Astrocyte (in vitro differentiated cells and primary cell): ENCODE data around the gene CPNE6. TPM values are rescaled to one million over a fixed set of nuclear protein-coding genes. Genes with fewer than 3 reads are reported as not detected.

ENCODE experiments used
- DNase-seq: peaks from one replicate; pipeline ENCODE4 v3.0.0-alpha.2; 2010; ENCODE audit warnings: low read depth
- FAIRE-seq: peaks from 2 replicates; lab custom pipeline; 2011; peaks lifted over from hg19 to GRCh38; lab: Jason Lieb, UNC
- H2AFZ ChIP-seq: 2 replicates; pipeline ENCODE4 v1.6.0; 2012; ENCODE audit warnings: low read depth, low read length, inconsistent platforms
- H3K27ac ChIP-seq: 2 replicates; pipeline ENCODE4 v1.5.1; 2011; ENCODE audit warnings: low read depth, low read length, inconsistent platforms
- H3K27me3 ChIP-seq: 2 replicates; pipeline ENCODE4 v1.6.0; 2011; ENCODE audit warnings: low read length, inconsistent platforms; ENCODE audit not compliant: insufficient read depth
- H3K36me3 ChIP-seq: 2 replicates; pipeline ENCODE4 v1.5.1; 2011; ENCODE audit warnings: low read length, inconsistent platforms; ENCODE audit not compliant: insufficient read depth
- H3K4me1 ChIP-seq: 2 replicates; pipeline ENCODE4 v1.5.1; 2011; ENCODE audit warnings: low read length, inconsistent platforms; ENCODE audit not compliant: insufficient read depth
- H3K4me2 ChIP-seq: 2 replicates; pipeline ENCODE4 v1.6.0; 2012; ENCODE audit warnings: low read length, inconsistent platforms
- H3K4me3 ChIP-seq: 2 replicates; pipeline ENCODE4 v1.5.1; 2011; ENCODE audit warnings: low read depth, mild to moderate bottlenecking, low read length, inconsistent platforms; ENCODE audit not compliant: insufficient read depth
- H3K79me2 ChIP-seq: 2 replicates; pipeline ENCODE4 v1.6.0; 2012; ENCODE audit warnings: mild to moderate bottlenecking, low read length, inconsistent platforms; ENCODE audit not compliant: insufficient read depth
- H3K9ac ChIP-seq: 2 replicates; pipeline ENCODE4 v1.6.0; 2012; ENCODE audit warnings: mild to moderate bottlenecking, low read length, inconsistent platforms
- H3K9me3 ChIP-seq: 2 replicates; pipeline ENCODE4 v1.5.1; 2012; ENCODE audit warnings: low read depth, mild to moderate bottlenecking, low read length, inconsistent platforms; ENCODE audit not compliant: insufficient read depth
- H4K20me1 ChIP-seq: 2 replicates; pipeline ENCODE4 v1.6.0; 2012; ENCODE audit warnings: low read length, inconsistent platforms; ENCODE audit not compliant: insufficient read depth
- H3K27ac Mint-ChIP-seq: one replicate; pipeline ENCODE4 v1.8.0; 2021; ENCODE audit warnings: mild to moderate bottlenecking, mixed read lengths; ENCODE audit not compliant: unreplicated experiment
- H3K27me3 Mint-ChIP-seq: one replicate; pipeline ENCODE4 v1.8.0; 2021; ENCODE audit warnings: low read depth, mixed read lengths; ENCODE audit not compliant: unreplicated experiment
- H3K36me3 Mint-ChIP-seq: one replicate; pipeline ENCODE4 v1.8.0; 2021; ENCODE audit warnings: low read depth, mixed read lengths; ENCODE audit not compliant: unreplicated experiment
- H3K4me1 Mint-ChIP-seq: one replicate; pipeline ENCODE4 v1.8.0; 2021; ENCODE audit warnings: low read depth, mixed read lengths; ENCODE audit not compliant: unreplicated experiment
- H3K4me3 Mint-ChIP-seq: one replicate; pipeline ENCODE4 v1.8.0; 2021; ENCODE audit warnings: mild to moderate bottlenecking, moderate library complexity, mixed read lengths; ENCODE audit not compliant: unreplicated experiment
- H3K9me3 Mint-ChIP-seq: one replicate; pipeline ENCODE4 v1.8.0; 2021; ENCODE audit warnings: mild to moderate bottlenecking, mixed read lengths; ENCODE audit not compliant: unreplicated experiment
- EZH2 ChIP-seq: IDR thresholded peaks from 2 replicates; pipeline ENCODE4 v1.6.1; 2012; ENCODE audit warnings: mild to moderate bottlenecking, low read length, inconsistent platforms; ENCODE audit not compliant: insufficient read depth
- total RNA-seq: library from RNA; stranded (reverse); gene quantifications from 2 replicates; pipeline ENCODE4 v1.2.1, GENCODE V29; 2021
- TF ChIP-seq, protein P1 (sequence below): IDR thresholded peaks from 2 replicates; pipeline ENCODE4 v1.5.1; 2011; ENCODE audit warnings: low read depth, mild to moderate bottlenecking, inconsistent platforms, low read length, moderate library complexity; ENCODE audit not compliant: insufficient read depth

Gene CPNE6
- total RNA-seq, 1 donor from 2014 or later, result not detected

DNA sequence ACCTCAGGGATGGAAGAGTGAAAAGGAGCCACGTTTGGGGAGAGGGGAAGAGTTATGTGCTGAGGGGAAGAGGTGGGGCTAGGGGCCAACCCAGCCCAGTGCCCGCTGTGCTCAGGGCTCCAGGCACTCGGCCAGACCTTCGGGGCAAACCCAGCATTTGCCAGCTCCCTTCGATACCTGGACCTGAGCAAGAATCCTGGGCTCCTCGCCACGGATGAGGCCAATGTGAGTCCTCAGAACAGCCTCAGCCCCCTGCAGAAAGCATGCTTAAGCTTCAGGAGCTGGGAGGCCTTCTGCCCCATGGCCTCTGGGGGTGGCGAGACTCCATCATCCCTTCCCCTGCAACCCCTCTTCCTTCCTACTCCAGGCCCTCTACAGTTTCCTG lies 14.6 kb upstream of the CPNE6 start:
- Mint-ChIP-seq H3K9me3 (no peaks in the 10 kb centered on the region), H3K36me3 (no peaks in the 10 kb centered on the region), H3K27me3 (peaks cover 63% of the 10 kb centered on the region), H3K4me3 (no peak overlapping the region), H3K4me1 (peaks cover 2% of the 10 kb centered on the region), H3K27ac (no peak overlapping the region)
- FAIRE-seq (no peak), DNase-seq (no peak)
- no peaks in the 10 kb centered on the region for H3K36me3 ChIP-seq
- H3K9ac ChIP-seq, result no peak overlapping the region
- H3K4me1 ChIP-seq, result no peaks in the 10 kb centered on the region
- H3K79me2 ChIP-seq, result no peaks in the 10 kb centered on the region
- no peak overlapping the region for H2AFZ ChIP-seq
- no peak overlapping the region for H3K27ac ChIP-seq
- TF ChIP-seq, protein P1, sequence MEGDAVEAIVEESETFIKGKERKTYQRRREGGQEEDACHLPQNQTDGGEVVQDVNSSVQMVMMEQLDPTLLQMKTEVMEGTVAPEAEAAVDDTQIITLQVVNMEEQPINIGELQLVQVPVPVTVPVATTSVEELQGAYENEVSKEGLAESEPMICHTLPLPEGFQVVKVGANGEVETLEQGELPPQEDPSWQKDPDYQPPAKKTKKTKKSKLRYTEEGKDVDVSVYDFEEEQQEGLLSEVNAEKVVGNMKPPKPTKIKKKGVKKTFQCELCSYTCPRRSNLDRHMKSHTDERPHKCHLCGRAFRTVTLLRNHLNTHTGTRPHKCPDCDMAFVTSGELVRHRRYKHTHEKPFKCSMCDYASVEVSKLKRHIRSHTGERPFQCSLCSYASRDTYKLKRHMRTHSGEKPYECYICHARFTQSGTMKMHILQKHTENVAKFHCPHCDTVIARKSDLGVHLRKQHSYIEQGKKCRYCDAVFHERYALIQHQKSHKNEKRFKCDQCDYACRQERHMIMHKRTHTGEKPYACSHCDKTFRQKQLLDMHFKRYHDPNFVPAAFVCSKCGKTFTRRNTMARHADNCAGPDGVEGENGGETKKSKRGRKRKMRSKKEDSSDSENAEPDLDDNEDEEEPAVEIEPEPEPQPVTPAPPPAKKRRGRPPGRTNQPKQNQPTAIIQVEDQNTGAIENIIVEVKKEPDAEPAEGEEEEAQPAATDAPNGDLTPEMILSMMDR, result no peak
- no peak for TF ChIP-seq EZH2
- H3K4me2 ChIP-seq, result no peak overlapping the region
- H3K9me3 ChIP-seq, result no peaks in the 10 kb centered on the region
- no peak overlapping the region for H3K4me3 ChIP-seq
- H4K20me1 ChIP-seq, result peaks cover 4% of the 10 kb centered on the region
- H3K27me3 ChIP-seq, result peaks cover 7% of the 10 kb centered on the region

DNA sequence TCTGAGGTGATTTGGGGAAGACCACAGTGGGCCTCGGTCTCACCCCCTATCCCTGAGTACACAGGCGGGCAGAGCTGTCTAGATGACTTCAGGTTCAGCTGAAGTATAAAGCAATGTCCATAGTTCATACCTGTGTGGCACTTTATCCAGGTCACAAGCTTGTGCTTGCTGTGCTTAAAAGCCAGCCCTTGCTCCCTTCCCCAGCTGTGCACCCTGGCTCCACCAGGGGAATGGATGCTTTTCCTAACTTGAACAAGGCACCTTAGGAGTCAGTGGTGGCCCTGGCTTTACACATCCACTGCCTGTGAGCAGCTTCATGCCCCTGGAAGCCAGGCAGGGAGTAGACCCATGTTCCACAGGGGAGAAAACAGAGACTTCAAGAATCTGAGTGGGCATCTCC lies 14.1 kb upstream of the CPNE6 start:
- no peak overlapping the region for H3K27ac Mint-ChIP-seq
- no peak overlapping the region for H3K4me3 ChIP-seq
- H3K4me3 Mint-ChIP-seq, result no peak overlapping the region
- no peaks in the 10 kb centered on the region for H3K4me1 ChIP-seq
- H3K79me2 ChIP-seq, result no peaks in the 10 kb centered on the region
- TF ChIP-seq, protein P1, result no peak
- TF ChIP-seq EZH2, result no peak
- H3K4me2 ChIP-seq, result no peak overlapping the region
- H3K9me3 Mint-ChIP-seq, result no peaks in the 10 kb centered on the region
- no peak overlapping the region for H2AFZ ChIP-seq
- no peak overlapping the region for H3K27ac ChIP-seq
- no peaks in the 10 kb centered on the region for H3K36me3 ChIP-seq
- peaks cover 4% of the 10 kb centered on the region for H4K20me1 ChIP-seq
- peaks cover 7% of the 10 kb centered on the region for H3K27me3 ChIP-seq
- DNase-seq, result no peak
- H3K4me1 Mint-ChIP-seq, result peaks cover 2% of the 10 kb centered on the region
- FAIRE-seq, result no peak
- H3K9me3 ChIP-seq, result no peaks in the 10 kb centered on the region
- peaks cover 67% of the 10 kb centered on the region for H3K27me3 Mint-ChIP-seq
- H3K36me3 Mint-ChIP-seq, result no peaks in the 10 kb centered on the region
- no peak overlapping the region for H3K9ac ChIP-seq

DNA sequence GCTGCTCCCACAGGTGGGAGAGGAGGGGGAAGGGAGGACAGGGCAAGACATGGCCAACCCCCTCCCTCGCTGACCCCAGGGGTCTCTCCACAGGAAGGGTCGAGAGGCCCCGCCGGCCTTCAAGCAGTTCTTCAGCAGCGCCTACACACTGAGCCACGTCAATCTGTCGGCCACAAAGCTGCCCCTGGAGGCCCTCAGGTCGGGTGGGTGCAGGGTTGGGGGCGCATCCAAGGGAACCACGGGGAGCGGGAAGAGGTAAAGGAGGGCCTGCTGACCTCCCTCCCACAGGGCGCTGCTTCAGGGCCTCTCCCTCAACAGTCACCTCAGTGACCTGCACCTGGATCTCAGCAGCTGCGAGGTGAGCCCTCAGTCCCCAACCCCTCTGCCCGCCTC lies 13.5 kb upstream of the CPNE6 start:
- Mint-ChIP-seq H3K36me3 (no peaks in the 10 kb centered on the region), H3K27ac (no peak overlapping the region), H3K4me1 (peaks cover 2% of the 10 kb centered on the region), H3K9me3 (no peaks in the 10 kb centered on the region), H3K27me3 (peaks cover 70% of the 10 kb centered on the region), H3K4me3 (no peak overlapping the region)
- no peak overlapping the region for H3K4me3 ChIP-seq
- H3K9ac ChIP-seq, result no peak overlapping the region
- H3K36me3 ChIP-seq, result no peaks in the 10 kb centered on the region
- no peak overlapping the region for H3K4me2 ChIP-seq
- no peak overlapping the region for H3K27ac ChIP-seq
- peaks cover 4% of the 10 kb centered on the region for H4K20me1 ChIP-seq
- no peak overlapping the region for H2AFZ ChIP-seq
- DNase-seq, result no peak
- TF ChIP-seq EZH2, result no peak
- TF ChIP-seq, protein P1, result no peak
- peaks cover 7% of the 10 kb centered on the region for H3K27me3 ChIP-seq
- no peaks in the 10 kb centered on the region for H3K9me3 ChIP-seq
- H3K79me2 ChIP-seq, result no peaks in the 10 kb centered on the region
- no peak for FAIRE-seq
- H3K4me1 ChIP-seq, result no peaks in the 10 kb centered on the region
